Right cardiac atrium (tissue), 5 donors: ENCODE data around the gene PLSCR4. TPM values are rescaled to one million over a fixed set of nuclear protein-coding genes. Genes with fewer than 3 reads are reported as not detected.

Experiments used
- ATAC-seq, 2 donors: fragments of 200-7000 bp; cut with Tn5 transposase; one replicate each; pipeline versions ENCODE4 v1.8.0 to v1.9.1; 2020; ENCODE audit warnings: moderate library complexity in 2 of 2, mild to moderate bottlenecking in 1 of 2
- DNase-seq, 3 donors: peaks; one replicate each; pipeline ENCODE4 v3.0.0-alpha.2; 2020
- H3K27ac ChIP-seq: one replicate; pipeline ENCODE4 v1.5.1; 2013; ENCODE audit warnings: mild to moderate bottlenecking, low read length, control low read depth, moderate library complexity
- H3K27me3 ChIP-seq: one replicate; pipeline ENCODE4 v1.6.1; 2013; ENCODE audit not compliant: control insufficient read depth, insufficient read depth
- H3K4me1 ChIP-seq: one replicate; pipeline ENCODE4 v1.6.1; 2013; ENCODE audit warnings: low read length; ENCODE audit not compliant: control insufficient read depth, insufficient read depth
- H3K4me3 ChIP-seq: one replicate; pipeline ENCODE4 v1.5.1; 2013; ENCODE audit warnings: low read length, control low read depth
- H3K9me3 ChIP-seq: one replicate; pipeline ENCODE4 v1.6.1; 2013; ENCODE audit warnings: low read length; ENCODE audit not compliant: control insufficient read depth
- WGBS: extraction: QIAGEN DNeasy Blood & Tissue Kit; methylation state at CpG from one replicate; pipeline ENCODE4 v1.1.7; 2013; 5-methylcytosine and 5-hydroxymethylcytosine counted together
- intact Hi-C, 4 donors: fragments of 100-400 bp; cut with DNase I; formaldehyde crosslinking; loops; one replicate each; pipeline versions ENCODE4 v1.11.0 to v1.14.0; 2022 to 2023
- polyA plus RNA-seq: library from polyadenylated mRNA; stranded (reverse); fragments of 200-250 nt; gene quantifications from one replicate; pipeline ENCODE4 v1.2.3, GENCODE V29; 2013
- total RNA-seq, 4 donors: library from RNA; stranded (reverse); fragmentation: NEBNext Ultra II Directional; extraction: Animal tissue kit (Norgen Biotek cat#: 25700); gene quantifications; one replicate each; pipeline ENCODE4 v1.2.1, GENCODE V29; 2021
- donor health status: healthy with polysubstance abuse.
- donor health status: DM: no; HTN: yes; CAD: no.
- donor health status: DM: no; HTN: no; CAD: no.
- donor health status: DM: no; HTN: yes; CAD: no; lungs with severe emphysema.
- donor health status: DM: yes; HTN: yes; CAD: no.

Gene PLSCR4
- total and polyA plus RNA-seq, 5 donors: 16.7 to 35.6 (median 28.4) TPM

- no peak overlapping the region for H3K27ac ChIP-seq
Observed at GRCh38 chr3:146195030-146195429, 55.9 kb downstream of the PLSCR4 start.

GRCh38 chr3:146191051-146191450 lies 59.9 kb downstream of the PLSCR4 start:
- WGBS: 81% methylated on average over 1 of the region's 1 CpG
- Histone ChIP-seq H3K27ac (no peak overlapping the region), H3K9me3 (no peaks in the 10 kb centered on the region), H3K4me1 (peaks cover 1% of the 10 kb centered on the region), H3K27me3 (no peaks in the 10 kb centered on the region), H3K4me3 (no peak overlapping the region)
- ATAC-seq (no peak), DNase-seq (no peak)
- intact Hi-C loops: no loop called here

More at GRCh38 chr3:146195030-146195429, 55.9 kb downstream of the PLSCR4 start:
- Histone ChIP-seq H3K9me3 (no peaks in the 10 kb centered on the region), H3K4me3 (no peak overlapping the region), H3K4me1 (peaks cover 1% of the 10 kb centered on the region), H3K27me3 (no peaks in the 10 kb centered on the region)
- 23% methylated on average over 3 of the region's 3 CpGs for WGBS
- intact Hi-C loops: no loop called here
- ATAC-seq: peak in 1 of 2 donors; percentile 36
- no peak for DNase-seq

- peak; percentile 76 to 85 for ATAC-seq
- no peak overlapping the region for H3K4me3 ChIP-seq
- intact Hi-C loops: loop anchor here (2.0 to 10.0 kb wide), 5 partner anchors 122 to 412 kb away; no protein-coding TSS in a partner anchor
- H3K27ac ChIP-seq: no peak overlapping the region
- H3K4me1 ChIP-seq: no peaks in the 10 kb centered on the region
- WGBS: 7% methylated on average over 6 of the region's 6 CpGs
- H3K9me3 ChIP-seq: no peaks in the 10 kb centered on the region
- no peaks in the 10 kb centered on the region for H3K27me3 ChIP-seq
- no peak for DNase-seq
Observed at GRCh38 chr3:146189519-146190173, 61.3 kb downstream of the PLSCR4 start.

- Histone ChIP-seq H3K9me3 (no peaks in the 10 kb centered on the region), H3K4me3 (no peak overlapping the region), H3K4me1 (no peaks in the 10 kb centered on the region), H3K27me3 (no peaks in the 10 kb centered on the region), H3K27ac (no peak overlapping the region)
- WGBS: 36% methylated on average over 2 of the region's 2 CpGs
- intact Hi-C loops: loop anchor here in 3 of 4 donors (5.0 to 10.0 kb wide), 4 partner anchors 120 to 410 kb away; no protein-coding TSS in a partner anchor
- DNase-seq (no peak), ATAC-seq (no peak)
Observed at GRCh38 chr3:146187334-146187950, 63.5 kb downstream of the PLSCR4 start.

GRCh38 chr3:146184241-146185015 lies 66.5 kb downstream of the PLSCR4 start:
- DNase-seq (no peak), ATAC-seq (no peak)
- 57% methylated on average over 2 of the region's 2 CpGs for WGBS
- intact Hi-C loops: loop anchor here in 3 of 4 donors (5.0 to 10.0 kb wide), 5 partner anchors 112 to 407 kb away; no protein-coding TSS in a partner anchor
- no peak overlapping the region for H3K27ac ChIP-seq
- H3K4me3 ChIP-seq: no peak overlapping the region
- H3K4me1 ChIP-seq: no peaks in the 10 kb centered on the region
- no peaks in the 10 kb centered on the region for H3K27me3 ChIP-seq
- H3K9me3 ChIP-seq: no peaks in the 10 kb centered on the region

GRCh38 chr3:146181216-146181615 lies 69.7 kb downstream of the PLSCR4 start:
- H3K9me3 ChIP-seq: no peaks in the 10 kb centered on the region
- no peak overlapping the region for H3K4me3 ChIP-seq
- DNase-seq (no peak), ATAC-seq (no peak)
- intact Hi-C loops: loop anchor here in 2 of 4 donors (5.0 to 10.0 kb wide), 2 partner anchors 109 to 116 kb away; no protein-coding TSS in a partner anchor
- no peak overlapping the region for H3K27ac ChIP-seq
- no peaks in the 10 kb centered on the region for H3K27me3 ChIP-seq
- WGBS: 91% methylated on average over 5 of the region's 5 CpGs
- H3K4me1 ChIP-seq: no peaks in the 10 kb centered on the region

GRCh38 chr3:146180376-146180775 lies 70.5 kb downstream of the PLSCR4 start:
- H3K9me3 ChIP-seq: no peaks in the 10 kb centered on the region
- H3K27me3 ChIP-seq: no peaks in the 10 kb centered on the region
- WGBS: 90% methylated on average over 6 of the region's 6 CpGs
- no peak overlapping the region for H3K4me3 ChIP-seq
- no peak overlapping the region for H3K27ac ChIP-seq
- intact Hi-C loops: loop anchor here in 2 of 4 donors (5.0 to 10.0 kb wide), 2 partner anchors 108 to 116 kb away; no protein-coding TSS in a partner anchor
- H3K4me1 ChIP-seq: no peaks in the 10 kb centered on the region
- DNase-seq: no peak
- ATAC-seq: no peak

GRCh38 chr3:146178006-146178689 lies 72.8 kb downstream of the PLSCR4 start:
- intact Hi-C loops: no loop called here
- no peak for ATAC-seq
- H3K4me1 ChIP-seq: no peaks in the 10 kb centered on the region
- DNase-seq: no peak
- H3K27me3 ChIP-seq: no peaks in the 10 kb centered on the region
- H3K27ac ChIP-seq: no peak overlapping the region
- H3K9me3 ChIP-seq: no peaks in the 10 kb centered on the region
- WGBS: 66% methylated on average over 6 of the region's 6 CpGs
- no peak overlapping the region for H3K4me3 ChIP-seq

- Histone ChIP-seq H3K4me3 (no peak overlapping the region), H3K27ac (no peak overlapping the region), H3K4me1 (no peaks in the 10 kb centered on the region), H3K27me3 (no peaks in the 10 kb centered on the region), H3K9me3 (no peaks in the 10 kb centered on the region)
- ATAC-seq (peak; percentile 61 to 64), DNase-seq (peak in 2 of 3 donors; percentile 40 to 75)
- intact Hi-C loops: no loop called here
- 65% methylated on average over 1 of the region's 1 CpG for WGBS
Observed at GRCh38 chr3:146177519-146177918, 73.4 kb downstream of the PLSCR4 start.

- intact Hi-C loops: no loop called here
- ATAC-seq (no peak), DNase-seq (no peak)
- Histone ChIP-seq H3K4me3 (no peak overlapping the region), H3K27me3 (no peaks in the 10 kb centered on the region), H3K9me3 (no peaks in the 10 kb centered on the region), H3K4me1 (no peaks in the 10 kb centered on the region), H3K27ac (no peak overlapping the region)
- WGBS: 67% methylated on average over 3 of the region's 3 CpGs
Observed at GRCh38 chr3:146177072-146177471, 73.8 kb downstream of the PLSCR4 start.
